Fibroblast of lung (primary cell): ENCODE results near the gene FNBP1L.
A peak's percentile ranks its signal among the peaks of the same experiment; 100 is the strongest.

ENCODE experiments used
- CTCF ChIP-seq, 2 donors: IDR thresholded peaks in 1 of 2; conservative IDR thresholded peaks in 1 of 2; 1 replicate in 1 of 2; 2 replicates in 1 of 2; pipeline ENCODE4 v1.5.1; 2011 to 2012; ENCODE audit warnings: low read length in 2 of 2, control low read depth in 1 of 2, inconsistent platforms in 1 of 2, low read depth in 1 of 2, mild to moderate bottlenecking in 1 of 2
- EZH2 ChIP-seq: IDR thresholded peaks from 2 replicates; pipeline ENCODE4 v1.5.1; 2012; ENCODE audit warnings: low read length, control low read depth, mild to moderate bottlenecking; ENCODE audit errors: missing control alignments

- TF ChIP-seq CTCF (conservative IDR thresholded peaks at IDR 0.05 in 1 of 2, IDR thresholded peaks at IDR 0.05 in 1 of 2; ENCODE audit: low read depth in 1 of 2, low read length in 2 of 2): peak; percentile 7 to 39
- no peak for TF ChIP-seq EZH2
Observed at GRCh38 chr1:93437976-93438605, 9.8 kb upstream of the FNBP1L start.
